HG03521 (cell line): Measurements from ENCODE around the gene SEMA7A.

Experiments used
- ATAC-seq: cut with Tn5 transposase; IDR thresholded peaks from one replicate; pipeline ENCODE4 v1.9.1; 2021; ENCODE audit warnings: mild to moderate bottlenecking, moderate library complexity; ENCODE audit not compliant: unreplicated experiment

Gene SEMA7A

GRCh38 chr15:74451861-74452835 lies 18.4 kb upstream of the SEMA7A start:
- no peak for ATAC-seq

GRCh38 chr15:74451322-74451721 lies 17.6 kb upstream of the SEMA7A start:
- ATAC-seq = no peak

- no peak for ATAC-seq
These were observed 16.0 kb upstream of the SEMA7A start for GRCh38 chr15:74449643-74450205.

- ATAC-seq = no peak
These were observed 15.3 kb upstream of the SEMA7A start for GRCh38 chr15:74449095-74449494.

- ATAC-seq = no peak
These were observed 12.3 kb upstream of the SEMA7A start for GRCh38 chr15:74445816-74446763.

DNA sequence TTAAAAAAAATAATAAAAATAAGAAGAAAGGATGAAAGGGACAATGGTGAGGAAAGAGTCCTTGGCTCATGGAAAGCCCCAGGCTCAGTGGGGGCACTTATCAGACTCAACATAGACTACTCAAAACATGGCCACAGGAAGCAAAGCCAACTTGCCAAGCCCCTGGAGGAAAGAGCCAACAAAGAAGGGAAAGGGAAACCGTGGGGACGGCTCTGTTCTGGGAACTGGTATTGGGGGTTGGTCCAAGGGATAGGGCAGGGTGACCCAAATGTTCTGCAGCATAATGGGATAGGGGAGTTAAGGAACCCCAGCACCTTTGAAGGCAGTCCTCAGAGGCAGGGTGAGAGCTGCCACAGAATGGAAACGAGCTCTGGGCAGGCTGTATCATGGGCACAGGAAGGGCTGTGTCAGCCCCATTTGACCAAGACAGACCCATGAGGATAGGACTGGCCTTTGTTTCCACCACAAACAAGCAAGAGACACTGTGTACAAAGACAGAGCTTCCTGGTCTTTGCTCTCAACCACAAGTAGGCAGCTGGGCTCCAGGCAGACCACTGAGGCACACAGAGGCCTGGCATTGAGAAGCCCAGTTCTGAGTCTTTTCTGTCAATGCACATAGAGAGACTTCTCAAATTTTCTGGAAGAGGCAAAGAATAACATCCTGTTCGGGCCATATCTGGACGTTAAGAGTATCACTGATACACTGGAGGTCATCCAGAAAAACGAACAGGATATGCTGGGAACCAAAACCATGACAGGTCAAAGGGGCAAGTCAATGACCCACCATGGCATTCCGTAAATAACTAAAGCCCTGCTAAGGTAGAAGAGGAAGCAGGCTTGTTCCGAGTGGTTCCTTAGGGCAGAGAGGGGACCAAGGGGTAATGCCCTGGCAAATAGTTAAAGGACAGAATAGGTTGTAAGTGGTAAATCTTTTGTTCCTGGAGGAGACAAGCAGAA lies 10.6 kb upstream of the SEMA7A start:
- ATAC-seq = no peak

DNA sequence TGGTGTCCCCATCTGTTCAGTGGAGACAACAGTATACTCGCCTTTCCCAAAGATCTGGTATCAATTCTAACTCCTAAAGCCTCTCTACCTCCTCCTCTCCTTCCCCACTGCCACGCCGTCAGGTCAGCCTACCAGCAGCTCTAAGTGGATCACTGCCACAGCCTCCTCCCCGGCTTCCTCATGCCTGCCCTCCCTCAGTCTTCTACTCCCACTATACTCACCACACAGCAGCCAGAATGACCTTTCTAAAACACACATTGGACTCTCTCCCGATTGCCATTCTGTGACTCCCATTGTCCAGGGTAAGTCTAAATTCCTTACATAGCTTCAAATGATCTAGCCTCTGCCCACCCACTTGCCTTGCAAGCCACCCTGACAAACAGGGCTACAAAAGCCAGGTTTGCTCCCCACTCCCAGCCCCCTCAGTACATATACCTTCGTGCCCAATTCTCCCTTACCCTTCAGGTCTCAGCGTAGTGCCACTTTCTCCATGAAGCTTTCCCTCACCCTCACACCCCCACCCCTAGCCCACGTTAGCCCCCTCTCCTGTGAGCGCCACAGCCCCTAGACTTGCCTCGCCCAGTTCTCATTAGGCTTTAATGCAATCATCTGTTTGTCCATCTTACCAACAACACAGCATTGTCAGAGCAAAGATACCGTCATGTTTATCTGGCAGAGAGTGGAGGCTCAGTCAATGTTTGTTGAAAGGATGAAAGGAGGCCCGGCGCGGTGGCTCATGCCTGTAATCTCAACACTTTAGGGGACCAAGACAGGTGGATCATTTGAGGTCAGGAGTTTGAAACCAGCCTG lies 9.5 kb upstream of the SEMA7A start:
- no peak for ATAC-seq

DNA sequence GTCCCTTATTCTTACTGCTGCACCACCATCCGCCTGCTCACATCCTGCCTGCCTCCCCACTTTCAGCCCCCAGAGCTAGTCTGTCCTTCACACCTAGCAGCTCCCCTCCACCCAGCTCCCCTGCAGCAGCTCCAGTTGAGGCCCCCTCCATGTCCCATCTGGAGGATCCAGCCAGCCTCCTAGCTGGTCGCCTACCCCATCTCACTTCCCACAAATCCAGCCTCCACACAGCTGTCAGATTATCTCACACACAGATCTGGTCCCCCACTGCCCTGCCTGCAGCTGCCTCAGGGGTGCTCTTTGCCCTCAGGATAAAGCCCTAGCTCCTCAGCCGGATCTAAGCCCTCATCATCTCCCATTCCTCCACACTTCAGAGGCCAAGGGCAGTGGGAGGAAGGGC lies 8.8 kb upstream of the SEMA7A start:
- ATAC-seq = no peak

DNA sequence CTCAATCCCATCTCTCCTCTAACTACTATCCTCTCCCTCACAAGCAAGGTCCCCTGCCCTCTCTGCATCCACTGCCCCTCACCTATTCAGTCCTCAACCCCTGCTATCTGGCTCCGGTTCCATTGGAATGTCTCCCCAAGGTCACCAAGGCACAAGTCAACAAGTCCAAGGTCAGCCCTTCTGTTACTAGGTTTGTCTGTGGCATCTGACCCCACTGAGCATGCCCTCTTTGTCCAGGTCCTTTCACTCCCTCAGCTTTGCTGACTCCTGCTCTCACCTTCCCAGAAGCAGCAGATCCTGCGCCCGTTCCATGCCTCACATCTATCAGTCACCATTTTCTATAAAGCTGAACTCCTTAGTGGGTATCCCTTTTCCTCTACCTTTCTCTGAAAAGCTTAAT lies 8.3 kb upstream of the SEMA7A start:
- ATAC-seq = no peak

GRCh38 chr15:74441248-74441941 lies 7.6 kb upstream of the SEMA7A start:
- ATAC-seq = no peak

GRCh38 chr15:74438721-74439316 lies 5.1 kb upstream of the SEMA7A start:
- ATAC-seq = peak; percentile 42

- no peak for ATAC-seq
These were observed 4.4 kb upstream of the SEMA7A start for GRCh38 chr15:74438206-74438605.

DNA sequence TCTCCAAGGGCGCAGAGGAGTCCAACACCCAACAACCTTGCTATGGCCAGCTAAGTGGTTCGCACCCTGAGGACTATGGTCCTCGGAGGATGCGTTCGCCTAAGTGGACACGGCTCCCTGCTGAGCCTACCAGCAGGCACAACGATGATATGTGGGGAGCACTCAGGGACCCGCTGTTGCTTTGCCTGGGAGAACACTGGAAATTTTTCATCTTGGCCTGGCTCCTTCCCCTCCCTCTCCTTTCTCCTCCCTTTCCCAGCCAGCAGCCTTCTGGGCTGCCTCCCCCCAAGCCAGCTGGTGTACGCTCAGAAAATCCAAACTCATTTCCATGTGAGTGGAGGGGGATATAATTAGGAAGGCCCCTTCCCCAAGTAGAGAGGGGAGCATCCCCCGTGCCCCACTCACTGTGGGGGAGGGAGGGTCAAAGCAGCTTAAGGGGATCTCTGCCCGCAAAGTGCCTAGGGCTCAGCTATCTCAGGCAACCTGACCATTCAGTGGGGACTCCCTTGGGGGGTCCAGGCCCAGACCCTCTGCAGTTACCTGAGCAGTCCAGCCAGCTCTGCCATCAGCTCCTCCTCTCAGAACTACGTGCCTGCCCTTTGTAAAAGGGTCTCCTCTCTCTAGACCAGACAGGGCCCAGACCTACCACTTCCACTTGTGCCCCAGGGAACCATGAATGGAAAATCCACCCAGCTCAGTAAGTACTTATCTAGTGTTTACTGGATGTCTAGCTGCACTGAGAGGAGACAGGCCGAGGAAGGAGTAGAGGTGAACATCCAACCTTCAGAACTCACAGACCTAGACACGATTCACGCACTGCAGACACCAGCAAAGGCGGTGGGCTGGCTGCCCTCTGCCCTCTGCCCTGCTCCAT lies 742 bp upstream of the SEMA7A start:
- peak; percentile 11 for ATAC-seq

GRCh38 chr15:74432968-74433591 lies 678 bp downstream of the SEMA7A start:
- no peak for ATAC-seq

GRCh38 chr15:74432271-74432967 lies 1.3 kb downstream of the SEMA7A start:
- no peak for ATAC-seq

DNA sequence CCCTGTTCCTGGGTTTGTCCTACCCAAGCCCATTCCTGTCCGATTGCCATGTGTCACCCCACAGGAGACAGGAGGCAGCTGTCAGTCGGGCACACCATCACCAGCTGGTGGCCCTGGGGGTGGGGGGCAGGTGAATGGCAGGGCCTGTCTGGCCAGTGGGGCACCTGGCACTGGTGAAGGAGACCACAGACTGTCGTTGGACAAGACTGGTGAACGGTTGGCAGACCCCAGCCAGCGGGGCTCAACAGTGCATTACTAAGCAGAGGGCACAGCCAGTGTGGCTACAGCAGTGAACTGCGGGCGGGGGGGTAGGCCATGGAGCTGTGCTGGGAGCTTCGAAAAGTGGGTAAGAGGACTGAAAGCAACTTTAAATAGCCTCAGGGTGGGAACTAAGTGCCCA lies 2.1 kb downstream of the SEMA7A start:
- ATAC-seq = no peak
